ENCODE measurements around the gene G0S2. TPM values are rescaled to one million over a fixed set of nuclear protein-coding genes. Genes with fewer than 3 reads are reported as not detected.
A peak's percentile ranks its signal among the peaks of the same experiment; 100 is the strongest.

The G0S2 gene
- total RNA-seq, 1 experiment from 2014 or later: 4.0 TPM

GRCh38 chr1:209688746-209689234 lies 13.6 kb downstream of the G0S2 start:
- no peaks in the 10 kb centered on the region for H3K9me3 Mint-ChIP-seq (ENCODE audit: low read depth, unreplicated experiment)
- BruUV-seq (replicated peaks): no TSS peak
- peaks cover 35% of the 10 kb centered on the region for H3K4me1 Mint-ChIP-seq (ENCODE audit: low read depth, unreplicated experiment)
- CTCF ChIA-PET: interaction anchor here (1.1 to 4.4 kb wide), 4 partner anchors 35 to 119 kb away, joined by 3 to 24 read pairs (median 5); partner anchors contain the start of gene LAMB3
- H3K27me3 Mint-ChIP-seq (ENCODE audit: unreplicated experiment): peaks cover 8% of the 10 kb centered on the region
- H3K4me3 Mint-ChIP-seq (ENCODE audit: low read depth, unreplicated experiment): no peak overlapping the region
- TF ChIP-seq CTCF (IDR thresholded peaks at IDR 0.05; ENCODE audit: unreplicated experiment): no peak
- H3K27ac Mint-ChIP-seq (ENCODE audit: unreplicated experiment): no peak overlapping the region
- H3K36me3 Mint-ChIP-seq (ENCODE audit: insufficient read depth, unreplicated experiment): no peaks in the 10 kb centered on the region
- intact Hi-C loops (cut with micrococcal nuclease; ENCODE audit: unreplicated experiment): no loop called here
- DNase-seq: no peak

GRCh38 chr1:209689477-209689876 lies 14.3 kb downstream of the G0S2 start:
- CTCF ChIA-PET: interaction anchor here (0.6 to 4.4 kb wide), 4 partner anchors 36 to 594 kb away, joined by 4 to 24 read pairs (median 6); partner anchors contain the start of gene LAMB3
- peaks cover 35% of the 10 kb centered on the region for H3K4me1 Mint-ChIP-seq (ENCODE audit: low read depth, unreplicated experiment)
- H3K27me3 Mint-ChIP-seq (ENCODE audit: unreplicated experiment): peaks cover 15% of the 10 kb centered on the region
- intact Hi-C loops (cut with micrococcal nuclease; ENCODE audit: unreplicated experiment): no loop called here
- peak; percentile 45 for DNase-seq
- TF ChIP-seq CTCF (IDR thresholded peaks at IDR 0.05; ENCODE audit: unreplicated experiment): no peak
- no peak overlapping the region for H3K4me3 Mint-ChIP-seq (ENCODE audit: low read depth, unreplicated experiment)
- no peaks in the 10 kb centered on the region for H3K9me3 Mint-ChIP-seq (ENCODE audit: low read depth, unreplicated experiment)
- no TSS peak for BruUV-seq (replicated peaks)
- no peaks in the 10 kb centered on the region for H3K36me3 Mint-ChIP-seq (ENCODE audit: insufficient read depth, unreplicated experiment)
- H3K27ac Mint-ChIP-seq (ENCODE audit: unreplicated experiment): no peak overlapping the region

DNA sequence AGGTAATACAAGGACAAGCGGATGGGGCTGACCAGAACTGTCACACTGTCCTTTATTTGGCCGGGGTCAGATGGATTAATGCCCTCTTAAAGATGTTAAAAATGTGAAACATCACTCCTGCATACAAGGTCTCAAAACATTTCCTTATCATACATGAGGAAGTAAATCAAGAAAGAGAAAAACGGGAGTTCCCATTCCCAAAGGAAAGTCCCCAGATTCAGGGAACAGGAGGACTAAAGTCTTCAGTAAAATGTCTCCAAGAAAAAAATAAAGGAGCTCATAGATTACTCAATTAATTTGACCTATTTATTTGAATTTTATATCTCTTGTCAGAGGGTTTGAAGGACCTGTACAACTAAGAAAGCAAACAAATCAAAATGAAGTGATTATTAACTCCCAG lies 16.0 kb downstream of the G0S2 start:
- CTCF ChIA-PET: interaction anchor here (2.2 to 4.4 kb wide), 2 partner anchors 38 to 42 kb away, joined by 8 to 24 read pairs; partner anchors contain the start of gene LAMB3
- Mint-ChIP-seq H3K27ac (ENCODE audit: unreplicated experiment) (no peak overlapping the region), H3K36me3 (ENCODE audit: insufficient read depth, unreplicated experiment) (no peaks in the 10 kb centered on the region), H3K27me3 (ENCODE audit: unreplicated experiment) (peaks cover 20% of the 10 kb centered on the region), H3K4me3 (ENCODE audit: low read depth, unreplicated experiment) (no peak overlapping the region), H3K4me1 (ENCODE audit: low read depth, unreplicated experiment) (peaks cover 35% of the 10 kb centered on the region), H3K9me3 (ENCODE audit: low read depth, unreplicated experiment) (no peaks in the 10 kb centered on the region)
- TF ChIP-seq CTCF (IDR thresholded peaks at IDR 0.05; ENCODE audit: unreplicated experiment): no peak
- DNase-seq: no peak
- intact Hi-C loops (cut with micrococcal nuclease; ENCODE audit: unreplicated experiment): no loop called here
- no TSS peak for BruUV-seq (replicated peaks)

- H3K36me3 Mint-ChIP-seq (ENCODE audit: insufficient read depth, unreplicated experiment): no peaks in the 10 kb centered on the region
- intact Hi-C loops (cut with micrococcal nuclease; ENCODE audit: unreplicated experiment): loop anchor here (2.0 kb wide), 1 partner anchor 123 kb away; no protein-coding TSS in a partner anchor
- CTCF ChIA-PET: interaction anchor here (1.0 to 4.4 kb wide), 6 partner anchors 10 to 123 kb away, joined by 3 to 24 read pairs (median 6); partner anchors contain the start of gene LAMB3
- DNase-seq: no peak
- H3K27ac Mint-ChIP-seq (ENCODE audit: unreplicated experiment): peak overlapping the region; percentile 76
- peaks cover 20% of the 10 kb centered on the region for H3K27me3 Mint-ChIP-seq (ENCODE audit: unreplicated experiment)
- H3K4me3 Mint-ChIP-seq (ENCODE audit: low read depth, unreplicated experiment): no peak overlapping the region
- H3K9me3 Mint-ChIP-seq (ENCODE audit: low read depth, unreplicated experiment): no peaks in the 10 kb centered on the region
- H3K4me1 Mint-ChIP-seq (ENCODE audit: low read depth, unreplicated experiment): peaks cover 35% of the 10 kb centered on the region
- BruUV-seq (replicated peaks): no TSS peak
- TF ChIP-seq CTCF (IDR thresholded peaks at IDR 0.05; ENCODE audit: unreplicated experiment): no peak
These were observed 17.1 kb downstream of the G0S2 start for GRCh38 chr1:209692296-209692695.

Data from Calu3 (cell line).